ENCODE results near the gene SUGCT.
"Not testable (repeated sequence)": the region's sequence is repeated elsewhere in the genome, so short reads cannot be mapped to it uniquely, and the experiment has no call there.

Gene SUGCT

DNA sequence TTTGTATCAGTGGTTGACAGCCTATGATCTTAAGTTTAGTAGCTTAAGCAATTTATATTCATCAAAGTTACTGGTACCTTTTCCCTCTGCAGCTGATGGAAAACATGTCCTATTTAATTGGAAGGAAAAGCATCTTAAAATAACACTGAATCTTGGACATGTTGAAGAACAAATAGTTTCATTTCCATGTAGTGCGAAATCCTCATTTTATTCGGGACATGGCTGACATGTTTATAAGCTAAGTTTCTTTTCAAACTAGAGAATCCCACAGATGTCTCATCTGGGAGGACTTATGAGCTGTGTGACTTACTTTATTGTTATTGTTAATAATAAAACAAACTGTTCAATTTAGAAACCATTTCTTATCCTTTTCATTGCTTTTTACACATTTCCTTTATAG lies 461.0 kb downstream of the SUGCT start:
- Histone ChIP-seq H3K9ac (ENCODE audit: low read depth, low read length) (no peak overlapping the region), H3K4me3 (ENCODE audit: low read depth, low read length) (no peak overlapping the region), H3K4me1 (ENCODE audit: control insufficient read depth, insufficient read depth, low read length) (no peaks in the 10 kb centered on the region), H3K27me3 (ENCODE audit: control insufficient read depth, insufficient read depth, low read length) (no peaks in the 10 kb centered on the region), H3K27ac (ENCODE audit: low read depth, low read length) (no peak overlapping the region), H3K9me3 (ENCODE audit: control insufficient read depth, insufficient read depth, low read length) (no peaks in the 10 kb centered on the region; the same call in 1 of the 2 replicates), H3K36me3 (ENCODE audit: control insufficient read depth, insufficient read depth, low read length) (no peaks in the 10 kb centered on the region)

GRCh38 chr7:40597517-40597916 lies 462.7 kb downstream of the SUGCT start:
- no peaks in the 10 kb centered on the region for H3K9me3 ChIP-seq (ENCODE audit: control insufficient read depth, insufficient read depth, low read length)
- no peaks in the 10 kb centered on the region for H3K27me3 ChIP-seq (ENCODE audit: control insufficient read depth, insufficient read depth, low read length)
- H3K9ac ChIP-seq (ENCODE audit: low read depth, low read length): no peak overlapping the region
- no peak overlapping the region for H3K27ac ChIP-seq (ENCODE audit: low read depth, low read length)
- H3K36me3 ChIP-seq (ENCODE audit: control insufficient read depth, insufficient read depth, low read length): no peaks in the 10 kb centered on the region
- no peaks in the 10 kb centered on the region for H3K4me1 ChIP-seq (ENCODE audit: control insufficient read depth, insufficient read depth, low read length)
- no peak overlapping the region for H3K4me3 ChIP-seq (ENCODE audit: low read depth, low read length)

DNA sequence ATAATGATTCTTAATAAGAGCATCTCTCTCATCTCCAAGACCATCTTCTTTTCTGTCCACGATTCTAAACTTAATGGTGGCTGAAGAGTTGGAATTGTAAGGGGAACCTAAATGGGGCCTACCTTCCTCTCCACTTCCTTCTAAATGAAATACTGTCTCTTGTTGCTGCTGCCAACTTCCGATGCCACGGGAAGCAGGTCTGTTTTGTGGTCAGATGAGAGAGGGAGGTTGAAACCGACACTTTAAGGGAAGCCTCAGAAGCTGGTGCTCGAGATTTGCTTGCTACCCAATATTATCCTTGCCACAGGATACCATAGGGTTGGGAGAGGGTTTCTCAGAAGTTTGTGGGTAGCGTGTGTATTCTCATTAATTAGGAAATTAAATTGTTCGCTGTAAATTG lies 464.1 kb downstream of the SUGCT start:
- no peaks in the 10 kb centered on the region for H3K9me3 ChIP-seq (ENCODE audit: control insufficient read depth, insufficient read depth, low read length)
- no peak overlapping the region for H3K27ac ChIP-seq (ENCODE audit: low read depth, low read length)
- H3K36me3 ChIP-seq (ENCODE audit: control insufficient read depth, insufficient read depth, low read length): no peaks in the 10 kb centered on the region
- no peak overlapping the region for H3K4me3 ChIP-seq (ENCODE audit: low read depth, low read length)
- no peak overlapping the region for H3K9ac ChIP-seq (ENCODE audit: low read depth, low read length)
- H3K27me3 ChIP-seq (ENCODE audit: control insufficient read depth, insufficient read depth, low read length): no peaks in the 10 kb centered on the region
- no peaks in the 10 kb centered on the region for H3K4me1 ChIP-seq (ENCODE audit: control insufficient read depth, insufficient read depth, low read length)

DNA sequence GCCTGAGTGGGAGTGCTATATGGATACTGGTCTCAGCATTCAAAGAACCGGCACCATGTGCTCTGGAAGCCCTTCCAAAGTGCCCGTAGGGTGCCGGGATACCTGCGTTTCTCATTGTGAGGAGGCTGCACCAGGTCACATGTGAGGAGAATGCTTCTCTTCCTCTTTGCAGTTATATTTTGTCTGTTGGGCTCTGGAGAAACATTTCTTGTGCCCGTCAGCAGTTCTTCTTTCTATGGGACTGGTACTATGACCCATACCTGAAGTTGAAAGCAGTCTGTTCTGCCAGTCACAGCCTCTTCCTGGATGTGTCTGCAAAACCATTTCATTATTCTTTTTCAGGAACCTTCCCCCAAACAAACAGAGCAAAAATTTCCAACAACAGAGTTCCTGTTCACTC lies 465.0 kb downstream of the SUGCT start:
- H3K9ac ChIP-seq (ENCODE audit: low read depth, low read length): no peak overlapping the region
- H3K27ac ChIP-seq (ENCODE audit: low read depth, low read length): no peak overlapping the region
- H3K27me3 ChIP-seq (ENCODE audit: control insufficient read depth, insufficient read depth, low read length): no peaks in the 10 kb centered on the region
- peaks cover 6% of the 10 kb centered on the region; the same call in 1 of the 2 replicates for H3K4me1 ChIP-seq (ENCODE audit: control insufficient read depth, insufficient read depth, low read length)
- no peak overlapping the region for H3K4me3 ChIP-seq (ENCODE audit: low read depth, low read length)
- H3K36me3 ChIP-seq (ENCODE audit: control insufficient read depth, insufficient read depth, low read length): no peaks in the 10 kb centered on the region
- H3K9me3 ChIP-seq (ENCODE audit: control insufficient read depth, insufficient read depth, low read length): no peaks in the 10 kb centered on the region

DNA sequence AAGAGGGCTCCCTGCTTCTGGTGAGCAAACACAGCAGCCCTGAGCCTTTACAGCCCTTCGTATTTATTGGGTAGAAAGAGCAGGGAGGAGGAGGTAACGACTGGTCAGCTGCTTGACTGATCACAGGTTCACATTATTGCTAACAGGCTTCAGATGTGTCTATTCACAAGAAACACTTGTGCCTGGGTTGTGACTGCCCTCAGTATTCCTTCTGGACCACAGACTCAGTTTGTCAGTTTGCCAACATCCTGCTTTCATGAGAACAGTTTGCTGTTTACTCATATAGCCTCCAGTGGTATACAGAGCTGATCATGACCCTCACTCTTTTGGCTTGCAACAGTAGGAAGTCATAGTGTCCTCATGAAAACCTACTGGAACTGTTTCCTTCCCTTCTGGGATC lies 467.5 kb downstream of the SUGCT start:
- not testable (repeated sequence) for H3K36me3 ChIP-seq (ENCODE audit: control insufficient read depth, insufficient read depth, low read length); H3K27me3 ChIP-seq (ENCODE audit: control insufficient read depth, insufficient read depth, low read length); H3K9me3 ChIP-seq (ENCODE audit: control insufficient read depth, insufficient read depth, low read length); H3K4me3 ChIP-seq (ENCODE audit: low read depth, low read length); H3K4me1 ChIP-seq (ENCODE audit: control insufficient read depth, insufficient read depth, low read length); H3K27ac ChIP-seq (ENCODE audit: low read depth, low read length); H3K9ac ChIP-seq (ENCODE audit: low read depth, low read length)

GRCh38 chr7:40604601-40605438 lies 470.0 kb downstream of the SUGCT start:
- peaks cover 6% of the 10 kb centered on the region; the same call in 1 of the 2 replicates for H3K4me1 ChIP-seq (ENCODE audit: control insufficient read depth, insufficient read depth, low read length)
- H3K27me3 ChIP-seq (ENCODE audit: control insufficient read depth, insufficient read depth, low read length): no peaks in the 10 kb centered on the region
- H3K4me3 ChIP-seq (ENCODE audit: low read depth, low read length): no peak overlapping the region
- H3K9ac ChIP-seq (ENCODE audit: low read depth, low read length): no peak overlapping the region
- no peak overlapping the region for H3K27ac ChIP-seq (ENCODE audit: low read depth, low read length)
- H3K36me3 ChIP-seq (ENCODE audit: control insufficient read depth, insufficient read depth, low read length): no peaks in the 10 kb centered on the region
- H3K9me3 ChIP-seq (ENCODE audit: control insufficient read depth, insufficient read depth, low read length): no peaks in the 10 kb centered on the region

GRCh38 chr7:40608321-40609075 lies 473.7 kb downstream of the SUGCT start:
- Histone ChIP-seq H3K27me3 (ENCODE audit: control insufficient read depth, insufficient read depth, low read length) (no peaks in the 10 kb centered on the region), H3K4me3 (ENCODE audit: low read depth, low read length) (no peak overlapping the region), H3K4me1 (ENCODE audit: control insufficient read depth, insufficient read depth, low read length) (peaks cover 6% of the 10 kb centered on the region; the same call in 1 of the 2 replicates), H3K9ac (ENCODE audit: low read depth, low read length) (no peak overlapping the region), H3K36me3 (ENCODE audit: control insufficient read depth, insufficient read depth, low read length) (no peaks in the 10 kb centered on the region), H3K9me3 (ENCODE audit: control insufficient read depth, insufficient read depth, low read length) (no peaks in the 10 kb centered on the region), H3K27ac (ENCODE audit: low read depth, low read length) (no peak overlapping the region)

- Histone ChIP-seq H3K27me3 (ENCODE audit: control insufficient read depth, insufficient read depth, low read length) (no peaks in the 10 kb centered on the region), H3K9ac (ENCODE audit: low read depth, low read length) (no peak overlapping the region), H3K4me1 (ENCODE audit: control insufficient read depth, insufficient read depth, low read length) (no peaks in the 10 kb centered on the region), H3K36me3 (ENCODE audit: control insufficient read depth, insufficient read depth, low read length) (no peaks in the 10 kb centered on the region), H3K27ac (ENCODE audit: low read depth, low read length) (no peak overlapping the region), H3K4me3 (ENCODE audit: low read depth, low read length) (no peak overlapping the region), H3K9me3 (ENCODE audit: control insufficient read depth, insufficient read depth, low read length) (no peaks in the 10 kb centered on the region)
These were observed 475.7 kb downstream of the SUGCT start for GRCh38 chr7:40610461-40610860.

GRCh38 chr7:40611095-40611871 lies 476.5 kb downstream of the SUGCT start:
- Histone ChIP-seq H3K4me3 (ENCODE audit: low read depth, low read length) (no peak overlapping the region), H3K9ac (ENCODE audit: low read depth, low read length) (no peak overlapping the region), H3K27ac (ENCODE audit: low read depth, low read length) (no peak overlapping the region), H3K4me1 (ENCODE audit: control insufficient read depth, insufficient read depth, low read length) (no peaks in the 10 kb centered on the region), H3K27me3 (ENCODE audit: control insufficient read depth, insufficient read depth, low read length) (no peaks in the 10 kb centered on the region), H3K36me3 (ENCODE audit: control insufficient read depth, insufficient read depth, low read length) (no peaks in the 10 kb centered on the region), H3K9me3 (ENCODE audit: control insufficient read depth, insufficient read depth, low read length) (no peaks in the 10 kb centered on the region)

DNA sequence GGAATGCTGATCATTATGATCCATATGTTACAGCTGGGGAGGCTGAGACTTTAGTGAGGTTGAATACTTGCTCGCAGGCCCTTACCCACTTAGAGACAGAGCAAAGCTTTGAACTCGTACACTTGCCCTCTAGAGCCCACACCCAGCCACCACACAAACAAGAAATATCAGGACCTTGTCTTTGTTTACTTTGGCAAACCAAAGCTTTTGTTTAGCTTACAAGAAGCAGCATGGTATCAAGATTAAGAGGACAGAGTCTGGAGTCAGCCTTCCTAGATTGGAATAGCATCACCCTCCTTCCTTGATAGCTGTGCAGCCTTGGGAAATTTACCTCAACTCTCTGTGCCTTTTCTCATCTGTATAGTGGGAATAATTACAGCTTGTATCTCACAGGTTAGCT lies 477.5 kb downstream of the SUGCT start:
- no peak overlapping the region for H3K9ac ChIP-seq (ENCODE audit: low read depth, low read length)
- H3K4me3 ChIP-seq (ENCODE audit: low read depth, low read length): no peak overlapping the region
- H3K9me3 ChIP-seq (ENCODE audit: control insufficient read depth, insufficient read depth, low read length): no peaks in the 10 kb centered on the region
- H3K27me3 ChIP-seq (ENCODE audit: control insufficient read depth, insufficient read depth, low read length): no peaks in the 10 kb centered on the region
- H3K36me3 ChIP-seq (ENCODE audit: control insufficient read depth, insufficient read depth, low read length): no peaks in the 10 kb centered on the region
- no peak overlapping the region for H3K27ac ChIP-seq (ENCODE audit: low read depth, low read length)
- no peaks in the 10 kb centered on the region for H3K4me1 ChIP-seq (ENCODE audit: control insufficient read depth, insufficient read depth, low read length)
